A673 (cell line): ENCODE results near the gene XRCC1. TPM values are rescaled to one million over a fixed set of nuclear protein-coding genes. Genes with fewer than 3 reads are reported as not detected.

Source experiments
- Bru-seq: library from RNA; stranded (reverse); fragments of 400-500 nt; gene quantifications from one replicate; lab custom pipeline; 2021; lab: Mats Ljungman, UMichigan
- BruChase-seq, 2 experiments: library from RNA; stranded (reverse); fragments of 400-500 nt; gene quantifications; one replicate each; lab custom pipeline; 2021; lab: Mats Ljungman, UMichigan
- BruUV-seq: library from RNA; stranded (reverse); fragments of 400-500 nt; replicated peaks from 2 replicates; lab custom pipeline; 2021; lab: Mats Ljungman, UMichigan
- CTCF ChIA-PET: fragments of 300-600 bp; sonication (Branson Sonifier 250); formaldehyde crosslinking; loops from one replicate; lab custom pipeline; 2022; ENCODE audit warnings: antibody characterized with exemption; lab: Charles Lee
- POLR2A ChIA-PET: fragments of 300-600 bp; sonication (Branson Sonifier 250); formaldehyde crosslinking; loops from one replicate; lab custom pipeline; 2022; ENCODE audit warnings: antibody characterized with exemption; ENCODE audit not compliant: low non-redundant PET; lab: Charles Lee
- DNase-seq: peaks from one replicate; pipeline ENCODE4 v3.0.0-alpha.2; 2015; ENCODE audit warnings: low spot score
- H3K27ac ChIP-seq: fragments of 200-600 bp; sonication (generic); 2 replicates; pipeline ENCODE4 v1.5.1; 2016; ENCODE audit warnings: mixed run types, low read depth, mild to moderate bottlenecking, mixed read lengths, antibody characterized with exemption, low read length; ENCODE audit not compliant: poor library complexity, severe bottlenecking
- H3K27me3 ChIP-seq: fragments of 200-600 bp; sonication (generic); replicated peaks from 2 replicates; pipeline ENCODE4 v1.6.1; 2017; ENCODE audit warnings: mixed run types, low read depth, mild to moderate bottlenecking, mixed read lengths, antibody characterized with exemption, low read length; ENCODE audit not compliant: insufficient read depth, poor library complexity
- H3K36me3 ChIP-seq: fragments of 200-600 bp; sonication (generic); 2 replicates; pipeline ENCODE4 v1.6.1; 2016; ENCODE audit warnings: mixed run types, mild to moderate bottlenecking, mixed read lengths, antibody characterized with exemption, low read length; ENCODE audit not compliant: insufficient read depth, poor library complexity, severe bottlenecking
- H3K4me1 ChIP-seq: fragments of 200-600 bp; sonication (generic); 2 replicates; pipeline ENCODE4 v1.6.1; 2017; ENCODE audit warnings: mixed run types, mild to moderate bottlenecking, mixed read lengths, antibody characterized with exemption, low read length; ENCODE audit not compliant: insufficient read depth, poor library complexity, severe bottlenecking
- H3K4me3 ChIP-seq: fragments of 200-600 bp; sonication (generic); 2 replicates; pipeline ENCODE4 v1.5.1; 2016; ENCODE audit warnings: low read depth, mixed run types, mild to moderate bottlenecking, mixed read lengths, low read length; ENCODE audit not compliant: poor library complexity, severe bottlenecking
- H3K9me3 ChIP-seq: fragments of 200-600 bp; sonication (generic); 2 replicates; pipeline ENCODE4 v1.6.1; 2016; ENCODE audit warnings: mixed run types, low read depth, mild to moderate bottlenecking, mixed read lengths, antibody characterized with exemption, low read length; ENCODE audit not compliant: poor library complexity, severe bottlenecking
- CTCF ChIP-seq: fragments of 300-800, 200-600 bp; sonication (generic); conservative IDR thresholded peaks from 2 replicates; pipeline ENCODE4 v1.5.1; 2017; ENCODE audit warnings: low read depth, mild to moderate bottlenecking, antibody characterized with exemption, low read length, moderate library complexity, mixed read lengths
- EZH2 ChIP-seq: fragments of 200-600 bp; sonication (generic); IDR thresholded peaks from 2 replicates; pipeline ENCODE4 v1.6.1; 2017; ENCODE audit warnings: borderline replicate concordance, low read depth, mild to moderate bottlenecking, mixed read lengths, antibody characterized with exemption, low read length; ENCODE audit not compliant: poor library complexity, severe bottlenecking
- intact Hi-C: fragments of 100-400 bp; cut with micrococcal nuclease; formaldehyde crosslinking; loops from one replicate; pipeline ENCODE4 v1.10.0; 2022; ENCODE audit not compliant: unreplicated experiment
- long read RNA-seq: library from polyadenylated mRNA; stranded (forward); transcript quantifications from one replicate; pipeline ENCODE4 v2.0.0, GENCODE V29; 2022
- total RNA-seq: library from RNA; stranded (reverse); gene quantifications from 2 replicates; pipeline ENCODE4 v1.2.3, GENCODE V29; 2021

The XRCC1 gene
- total RNA-seq (69.4 and 86.0 TPM in 2 replicates), Bru-seq, nascent RNA (percentile 73 among the genes with signal in this experiment), BruChase-seq, experiment 1, labeled RNA remaining after a 2-hour chase (percentile 78 among the genes with signal in this experiment), BruChase-seq, experiment 2, labeled RNA remaining after a 6-hour chase (percentile 86 among the genes with signal in this experiment)
- long read RNA-seq, transcript XRCC1-201 (17 exons, 2,802 nt), result major isoform, 81 of 119 reads
- long read RNA-seq, partial matches to known transcripts, result 23 of 119 reads
- long read RNA-seq, other reads (novel, unspliced or antisense), result 13 of 119 reads

- intact Hi-C loops, result loop anchor here (1.0 kb wide), 1 partner anchor 21 kb away; the partner anchor contains the start of genes IRGQ and ZNF576
- POLR2A ChIA-PET, result no interaction called here
These were observed at the start of gene XRCC1, which contains the start of gene PINLYP for GRCh38 chr19:43575156-43575950. Gene XRCC1, minus strand, starts transcription at chr19:43575527. Its CDS starts 69 bp downstream, at chr19:43575458. Gene PINLYP, plus strand, starts transcription at chr19:43575801. Its CDS starts 1,391 bp downstream, at chr19:43577192.

GRCh38 chr19:43624933-43625332 is 49.6 kb upstream of the XRCC1 start:
- ChIA-PET CTCF (no interaction called here), POLR2A (no interaction called here)
- intact Hi-C loops, result no loop called here
- TF ChIP-seq CTCF (no peak), EZH2 (no peak)
- Histone ChIP-seq H3K4me1 (peaks cover 9% of the 10 kb centered on the region), H3K4me3 (no peak overlapping the region), H3K27ac (no peak overlapping the region), H3K36me3 (peaks cover 6% of the 10 kb centered on the region), H3K27me3 (no peaks in the 10 kb centered on the region), H3K9me3 (no peaks in the 10 kb centered on the region)
- DNase-seq, result no peak
- BruUV-seq, result no TSS peak

More at GRCh38 chr19:43575156-43575950, at the start of gene XRCC1, which contains the start of gene PINLYP:
- no TSS peak for BruUV-seq
- peaks cover 16% of the 10 kb centered on the region for H3K4me1 ChIP-seq
- H3K4me3 ChIP-seq, result peak within 1 kb of the TSS; percentile 94
- no peaks in the 10 kb centered on the region for H3K27me3 ChIP-seq
- peak within 1 kb of the TSS; percentile 94 for H3K27ac ChIP-seq
- TF ChIP-seq EZH2, result no peak
- TF ChIP-seq CTCF, result no peak
- CTCF ChIA-PET, result interaction anchor here (1.2 kb wide), 1 partner anchor 20 kb away, joined by 5 read pairs; no protein-coding TSS in a partner anchor
- peaks cover 4% of the 10 kb centered on the region for H3K36me3 ChIP-seq
- peak; percentile 99 for DNase-seq
- H3K9me3 ChIP-seq, result no peaks in the 10 kb centered on the region

- ChIA-PET POLR2A (no interaction called here), CTCF (no interaction called here)
- H3K4me1 ChIP-seq, result peaks cover 9% of the 10 kb centered on the region
- H3K36me3 ChIP-seq, result peaks cover 6% of the 10 kb centered on the region
- no peak overlapping the region for H3K4me3 ChIP-seq
- intact Hi-C loops, result no loop called here
- H3K9me3 ChIP-seq, result no peaks in the 10 kb centered on the region
- no peaks in the 10 kb centered on the region for H3K27me3 ChIP-seq
- no peak overlapping the region for H3K27ac ChIP-seq
- TF ChIP-seq EZH2, result no peak
- TF ChIP-seq CTCF, result no peak
- no TSS peak for BruUV-seq
- DNase-seq, result no peak
These were observed 48.8 kb upstream of the XRCC1 start for GRCh38 chr19:43623889-43624670.
